OCI-LY3 (cell line): Measurements from ENCODE around the gene GIPC1.

Experiments used
- H2AFZ ChIP-seq: fragments of 200-600, 300-600 bp; shearing (Covaris generic); 2 replicates; pipeline ENCODE4 v1.6.0; 2014; ENCODE audit warnings: antibody characterized with exemption, low read depth, low read length
- H3K27ac ChIP-seq: fragments of 200-600, 300-600 bp; sonication (generic); 2 replicates; pipeline ENCODE4 v1.5.1; 2014; ENCODE audit warnings: mild to moderate bottlenecking, low read length, moderate library complexity, mixed read lengths
- H3K27me3 ChIP-seq: fragments of 200-600, 300-600 bp; sonication (generic); 2 replicates; pipeline ENCODE4 v1.6.1; 2014; ENCODE audit warnings: low read depth, low read length, mixed read lengths
- H3K36me3 ChIP-seq: fragments of 200-600, 300-600 bp; sonication (generic); replicated peaks from 2 replicates; pipeline ENCODE3; 2014; ENCODE audit warnings: low read depth, low read length, mixed read lengths
- H3K4me1 ChIP-seq: fragments of 300-600, 200-600 bp; sonication (generic); 2 replicates; pipeline ENCODE4 v1.6.1; 2014; ENCODE audit warnings: low read length, mixed read lengths
- H3K4me2 ChIP-seq: fragments of 200-600, 300-600 bp; sonication (generic); 2 replicates; pipeline ENCODE4 v1.6.1; 2014; ENCODE audit warnings: low read length, mixed read lengths
- H3K4me3 ChIP-seq: fragments of 300-600, 200-600 bp; sonication (generic); 2 replicates; pipeline ENCODE4 v1.5.1; 2014; ENCODE audit warnings: antibody characterized with exemption, mild to moderate bottlenecking, low read length, moderate library complexity
- H3K79me2 ChIP-seq: fragments of 300-600, 200-600 bp; shearing (Covaris generic); 2 replicates; pipeline ENCODE4 v1.6.1; 2014; ENCODE audit warnings: mild to moderate bottlenecking, low read length, mixed read lengths
- H3K9ac ChIP-seq: fragments of 300-600, 200-600 bp; shearing (Covaris generic); 2 replicates; pipeline ENCODE4 v1.6.0; 2014; ENCODE audit warnings: mild to moderate bottlenecking, low read length, moderate library complexity
- H3K9me3 ChIP-seq: fragments of 200-600, 300-600 bp; shearing (Covaris generic); 2 replicates; pipeline ENCODE4 v1.6.1; 2014; ENCODE audit warnings: low read length, mixed read lengths; ENCODE audit not compliant: insufficient read depth
- H4K20me1 ChIP-seq: fragments of 200-600, 300-600 bp; sonication (generic); 2 replicates; pipeline ENCODE4 v1.6.1; 2016; ENCODE audit warnings: low read length, mixed read lengths; ENCODE audit not compliant: insufficient read depth
- EZH2phosphoT487 ChIP-seq: fragments of 200-600 bp; shearing (Covaris generic); IDR thresholded peaks from 2 replicates; pipeline ENCODE4 v1.6.1; 2018; ENCODE audit warnings: antibody characterized with exemption, mixed run types, low read depth
- TF ChIP-seq, protein P1 (sequence below): fragments of 200-600, 300-600 bp; sonication (generic); IDR thresholded peaks from 2 replicates; pipeline ENCODE4 v1.5.1; 2014; ENCODE audit warnings: antibody characterized with exemption, low read length, low read depth

GIPC1 gene

DNA sequence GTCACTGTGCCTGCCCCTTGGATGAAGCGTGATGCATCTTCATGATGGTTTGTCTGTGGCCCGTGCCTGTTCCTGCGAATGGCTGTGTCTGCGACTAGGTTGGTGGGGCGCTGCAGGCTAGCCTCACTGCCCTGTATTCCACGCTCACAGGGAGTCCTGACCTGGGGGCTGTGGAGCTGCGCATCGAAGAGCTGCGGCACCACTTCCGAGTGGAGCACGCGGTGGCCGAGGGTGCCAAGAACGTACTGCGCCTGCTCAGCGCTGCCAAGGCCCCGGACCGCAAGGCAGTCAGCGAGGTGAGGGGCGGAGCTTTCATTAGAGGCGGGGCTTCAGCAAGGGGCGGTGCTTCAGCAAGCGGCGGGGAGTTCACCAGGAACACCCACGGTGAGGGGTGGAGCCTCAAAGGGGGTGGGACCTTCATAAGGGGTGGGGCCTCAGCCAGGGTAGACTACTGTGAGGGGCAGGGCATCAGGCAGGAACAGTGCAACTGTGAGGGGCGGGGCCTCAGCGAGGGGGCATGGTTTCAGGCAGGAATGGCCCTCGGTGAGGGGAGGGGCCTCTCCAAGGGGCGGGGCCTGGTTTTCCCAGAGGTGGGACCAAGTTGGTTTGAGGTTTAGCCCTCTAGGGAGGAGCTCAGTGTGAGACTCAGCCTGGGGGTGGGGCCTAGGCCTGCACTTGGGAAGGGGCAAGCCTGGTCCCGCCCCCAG is 45.6 kb downstream of the GIPC1 start:
- Histone ChIP-seq H3K4me1 (no peaks in the 10 kb centered on the region), H3K27ac (no peak overlapping the region), H4K20me1 (no peaks in the 10 kb centered on the region), H3K27me3 (no peaks in the 10 kb centered on the region), H2AFZ (no peak overlapping the region), H3K9ac (no peak overlapping the region), H3K4me2 (no peak overlapping the region), H3K4me3 (no peak overlapping the region), H3K36me3 (peaks cover 53% of the 10 kb centered on the region), H3K79me2 (no peaks in the 10 kb centered on the region), H3K9me3 (no peaks in the 10 kb centered on the region)
- TF ChIP-seq EZH2phosphoT487: no peak
- TF ChIP-seq, protein P1, sequence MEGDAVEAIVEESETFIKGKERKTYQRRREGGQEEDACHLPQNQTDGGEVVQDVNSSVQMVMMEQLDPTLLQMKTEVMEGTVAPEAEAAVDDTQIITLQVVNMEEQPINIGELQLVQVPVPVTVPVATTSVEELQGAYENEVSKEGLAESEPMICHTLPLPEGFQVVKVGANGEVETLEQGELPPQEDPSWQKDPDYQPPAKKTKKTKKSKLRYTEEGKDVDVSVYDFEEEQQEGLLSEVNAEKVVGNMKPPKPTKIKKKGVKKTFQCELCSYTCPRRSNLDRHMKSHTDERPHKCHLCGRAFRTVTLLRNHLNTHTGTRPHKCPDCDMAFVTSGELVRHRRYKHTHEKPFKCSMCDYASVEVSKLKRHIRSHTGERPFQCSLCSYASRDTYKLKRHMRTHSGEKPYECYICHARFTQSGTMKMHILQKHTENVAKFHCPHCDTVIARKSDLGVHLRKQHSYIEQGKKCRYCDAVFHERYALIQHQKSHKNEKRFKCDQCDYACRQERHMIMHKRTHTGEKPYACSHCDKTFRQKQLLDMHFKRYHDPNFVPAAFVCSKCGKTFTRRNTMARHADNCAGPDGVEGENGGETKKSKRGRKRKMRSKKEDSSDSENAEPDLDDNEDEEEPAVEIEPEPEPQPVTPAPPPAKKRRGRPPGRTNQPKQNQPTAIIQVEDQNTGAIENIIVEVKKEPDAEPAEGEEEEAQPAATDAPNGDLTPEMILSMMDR: no peak

DNA sequence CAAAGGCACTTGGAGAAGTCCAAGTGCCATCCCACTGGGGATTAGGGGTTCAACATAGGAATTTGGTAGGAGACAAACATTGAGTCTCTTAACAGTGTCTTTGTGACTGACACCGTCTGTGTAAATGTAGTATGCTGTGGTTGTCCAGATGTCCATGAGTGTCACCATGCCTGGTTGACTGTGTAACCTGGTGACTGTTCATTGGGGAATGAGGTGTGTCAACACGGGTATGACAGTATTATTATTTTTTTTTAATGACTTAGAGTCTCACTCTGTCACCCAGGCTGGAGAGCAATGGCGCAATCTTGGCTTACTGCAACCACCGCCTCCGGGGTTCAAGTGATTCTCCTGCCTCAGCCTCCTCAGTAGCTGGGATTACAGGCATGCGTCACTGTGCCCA is 46.6 kb downstream of the GIPC1 start:
- H3K9me3 ChIP-seq: no peaks in the 10 kb centered on the region
- peaks cover 50% of the 10 kb centered on the region for H3K36me3 ChIP-seq
- no peaks in the 10 kb centered on the region for H3K79me2 ChIP-seq
- no peak overlapping the region for H3K9ac ChIP-seq
- H3K4me2 ChIP-seq: no peak overlapping the region
- H4K20me1 ChIP-seq: no peaks in the 10 kb centered on the region
- H3K27ac ChIP-seq: no peak overlapping the region
- H2AFZ ChIP-seq: no peak overlapping the region
- H3K4me1 ChIP-seq: no peaks in the 10 kb centered on the region
- no peak overlapping the region for H3K4me3 ChIP-seq
- TF ChIP-seq, protein P1: no peak
- no peak for TF ChIP-seq EZH2phosphoT487
- no peaks in the 10 kb centered on the region for H3K27me3 ChIP-seq

DNA sequence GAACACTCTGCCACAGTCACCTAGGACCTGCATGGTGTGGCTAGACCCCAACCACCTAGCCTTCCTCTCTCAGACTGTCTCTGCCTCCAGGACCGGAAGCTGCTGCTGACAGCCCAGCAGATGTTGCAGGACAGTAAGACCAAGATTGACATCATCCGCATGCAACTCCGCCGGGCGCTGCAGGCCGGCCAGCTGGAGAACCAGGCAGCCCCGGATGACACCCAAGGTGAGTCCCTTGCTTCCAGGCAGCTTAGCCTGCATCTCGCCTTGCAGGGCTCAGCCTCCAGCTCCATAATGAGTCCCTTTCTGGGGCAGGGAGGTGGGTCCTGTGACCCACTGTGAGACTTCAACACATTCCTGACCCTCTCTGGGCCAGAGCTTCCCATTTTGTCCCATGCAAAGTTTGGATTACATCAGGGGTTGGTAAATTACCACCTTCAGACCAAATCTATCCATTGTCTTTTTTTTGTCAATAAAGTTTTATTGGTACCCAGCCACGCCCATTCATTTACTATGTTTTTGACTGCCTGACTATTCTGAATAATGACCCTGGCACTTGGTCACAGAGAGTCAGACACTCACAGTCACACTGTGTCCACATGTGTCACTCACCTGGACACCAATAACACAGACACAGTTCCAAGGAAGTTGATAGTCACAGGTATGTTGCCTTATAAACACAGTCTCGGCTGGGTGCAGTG is 49.4 kb downstream of the GIPC1 start:
- peaks cover 65% of the 10 kb centered on the region for H3K36me3 ChIP-seq
- no peak overlapping the region for H3K9ac ChIP-seq
- no peak overlapping the region for H3K4me2 ChIP-seq

DNA sequence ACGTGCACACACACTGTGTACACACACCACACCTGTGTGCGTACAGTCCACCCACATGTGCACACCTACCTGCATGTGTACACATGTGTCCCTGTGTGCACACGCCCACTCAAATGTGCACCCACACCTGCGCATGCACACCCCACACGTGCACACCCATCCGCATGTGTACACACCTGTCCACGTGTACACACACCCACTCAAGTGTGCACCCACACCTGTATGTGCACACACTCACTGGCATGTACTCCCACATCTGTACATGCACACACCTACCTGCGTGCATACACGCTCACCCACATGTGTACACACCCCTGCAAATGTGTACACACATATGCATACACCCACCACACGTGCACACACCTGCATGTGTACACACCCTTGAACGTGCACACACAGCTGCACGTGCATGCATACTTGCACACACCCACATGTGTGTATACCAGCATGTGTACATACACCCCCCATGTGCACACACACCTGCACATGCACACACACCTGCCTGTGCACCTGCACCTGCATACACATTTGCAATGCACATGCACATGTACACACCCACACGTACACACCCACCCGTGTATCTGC is 52.2 kb downstream of the GIPC1 start:
- TF ChIP-seq, protein P1: no peak
- no peak for TF ChIP-seq EZH2phosphoT487
- H3K9me3 ChIP-seq: no peaks in the 10 kb centered on the region
- H3K27ac ChIP-seq: no peak overlapping the region
- peaks cover 45% of the 10 kb centered on the region for H3K36me3 ChIP-seq
- no peak overlapping the region for H3K4me3 ChIP-seq
- H3K4me2 ChIP-seq: no peak overlapping the region
- peaks cover 4% of the 10 kb centered on the region; the same call in 1 of the 2 replicates for H4K20me1 ChIP-seq
- peaks cover 14% of the 10 kb centered on the region for H3K4me1 ChIP-seq
- H3K79me2 ChIP-seq: peaks cover 29% of the 10 kb centered on the region
- no peaks in the 10 kb centered on the region for H3K27me3 ChIP-seq
- no peak overlapping the region for H2AFZ ChIP-seq
- no peak overlapping the region for H3K9ac ChIP-seq

More for the DNA sequence above, 49.4 kb downstream of the GIPC1 start:
- Histone ChIP-seq H4K20me1 (no peaks in the 10 kb centered on the region), H3K79me2 (peaks cover 3% of the 10 kb centered on the region; the same call in 1 of the 2 replicates), H3K9me3 (no peaks in the 10 kb centered on the region), H2AFZ (no peak overlapping the region), H3K4me1 (no peaks in the 10 kb centered on the region), H3K27ac (no peak overlapping the region), H3K4me3 (no peak overlapping the region), H3K27me3 (no peaks in the 10 kb centered on the region)
- TF ChIP-seq EZH2phosphoT487: no peak
- TF ChIP-seq, protein P1: no peak
